Measurements from ENCODE around the gene C2CD4D. TPM values are rescaled to one million over a fixed set of nuclear protein-coding genes. Genes with fewer than 3 reads are reported as not detected.

C2CD4D gene
- polyA plus RNA-seq, 1 donor from 2014 or later, result not detected

GRCh38 chr1:151849126-151849525, 9.5 kb upstream of the C2CD4D start:
- Histone ChIP-seq H3K4me2 (ENCODE audit: low read length) (no peak overlapping the region), H2AFZ (ENCODE audit: low read depth, low read length) (no peak overlapping the region), H3K9ac (ENCODE audit: low read length) (no peak overlapping the region), H4K20me1 (ENCODE audit: insufficient read depth) (no peaks in the 10 kb centered on the region), H3K36me3 (ENCODE audit: insufficient read depth, low read length) (no peaks in the 10 kb centered on the region), H3K27me3 (ENCODE audit: insufficient read depth, low read depth, low read length) (no peaks in the 10 kb centered on the region), H3K9me2 (ENCODE audit: insufficient read depth, low read length) (no peaks in the 10 kb centered on the region), H3F3A (ENCODE audit: insufficient read depth, low read length, poor library complexity, severe bottlenecking) (no peaks in the 10 kb centered on the region), H3K4me3 (ENCODE audit: low read length) (no peak overlapping the region), H3K79me2 (replicated peaks; ENCODE audit: insufficient read depth, low read length) (no peaks in the 10 kb centered on the region), H3K27ac (ENCODE audit: low read length) (no peak overlapping the region), H3K9me3 (ENCODE audit: low read length) (no peaks in the 10 kb centered on the region)
- no peak for TF ChIP-seq POLR2AphosphoS5 (IDR thresholded peaks at IDR 0.05)
- no peak for TF ChIP-seq TAF1 (IDR thresholded peaks at IDR 0.05; ENCODE audit: low read depth)
- TF ChIP-seq RAD21 (conservative IDR thresholded peaks at IDR 0.05), result no peak
- no peak for TF ChIP-seq MXI1 (conservative IDR thresholded peaks at IDR 0.05; ENCODE audit: poor library complexity, severe bottlenecking)
- no peak for TF ChIP-seq SMC3 (conservative IDR thresholded peaks at IDR 0.05; ENCODE audit: poor library complexity)
- no peak for TF ChIP-seq EP300 (conservative IDR thresholded peaks at IDR 0.05; ENCODE audit: poor library complexity, severe bottlenecking)
- TF ChIP-seq, protein P1, sequence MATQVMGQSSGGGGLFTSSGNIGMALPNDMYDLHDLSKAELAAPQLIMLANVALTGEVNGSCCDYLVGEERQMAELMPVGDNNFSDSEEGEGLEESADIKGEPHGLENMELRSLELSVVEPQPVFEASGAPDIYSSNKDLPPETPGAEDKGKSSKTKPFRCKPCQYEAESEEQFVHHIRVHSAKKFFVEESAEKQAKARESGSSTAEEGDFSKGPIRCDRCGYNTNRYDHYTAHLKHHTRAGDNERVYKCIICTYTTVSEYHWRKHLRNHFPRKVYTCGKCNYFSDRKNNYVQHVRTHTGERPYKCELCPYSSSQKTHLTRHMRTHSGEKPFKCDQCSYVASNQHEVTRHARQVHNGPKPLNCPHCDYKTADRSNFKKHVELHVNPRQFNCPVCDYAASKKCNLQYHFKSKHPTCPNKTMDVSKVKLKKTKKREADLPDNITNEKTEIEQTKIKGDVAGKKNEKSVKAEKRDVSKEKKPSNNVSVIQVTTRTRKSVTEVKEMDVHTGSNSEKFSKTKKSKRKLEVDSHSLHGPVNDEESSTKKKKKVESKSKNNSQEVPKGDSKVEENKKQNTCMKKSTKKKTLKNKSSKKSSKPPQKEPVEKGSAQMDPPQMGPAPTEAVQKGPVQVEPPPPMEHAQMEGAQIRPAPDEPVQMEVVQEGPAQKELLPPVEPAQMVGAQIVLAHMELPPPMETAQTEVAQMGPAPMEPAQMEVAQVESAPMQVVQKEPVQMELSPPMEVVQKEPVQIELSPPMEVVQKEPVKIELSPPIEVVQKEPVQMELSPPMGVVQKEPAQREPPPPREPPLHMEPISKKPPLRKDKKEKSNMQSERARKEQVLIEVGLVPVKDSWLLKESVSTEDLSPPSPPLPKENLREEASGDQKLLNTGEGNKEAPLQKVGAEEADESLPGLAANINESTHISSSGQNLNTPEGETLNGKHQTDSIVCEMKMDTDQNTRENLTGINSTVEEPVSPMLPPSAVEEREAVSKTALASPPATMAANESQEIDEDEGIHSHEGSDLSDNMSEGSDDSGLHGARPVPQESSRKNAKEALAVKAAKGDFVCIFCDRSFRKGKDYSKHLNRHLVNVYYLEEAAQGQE (IDR thresholded peaks at IDR 0.05; ENCODE audit: borderline replicate concordance), result no peak
- TF ChIP-seq CTCF (IDR thresholded peaks at IDR 0.05; ENCODE audit: poor library complexity, severe bottlenecking), result no peak
- TF ChIP-seq EZH2 (IDR thresholded peaks at IDR 0.05; ENCODE audit: borderline replicate concordance, insufficient read depth, low read length, poor library complexity, severe bottlenecking), result no peak

- no peak overlapping the region for H2AFZ ChIP-seq (ENCODE audit: low read depth, low read length)
- TF ChIP-seq TAF1 (IDR thresholded peaks at IDR 0.05; ENCODE audit: low read depth) (no peak), EP300 (conservative IDR thresholded peaks at IDR 0.05; ENCODE audit: poor library complexity, severe bottlenecking) (no peak)
- TF ChIP-seq, protein P1 (IDR thresholded peaks at IDR 0.05; ENCODE audit: borderline replicate concordance), result no peak
These were observed 8.4 kb upstream of the C2CD4D start for GRCh38 chr1:151847867-151848596.

More at GRCh38 chr1:151847867-151848596, 8.4 kb upstream of the C2CD4D start:
- Histone ChIP-seq H3K79me2 (replicated peaks; ENCODE audit: insufficient read depth, low read length) (no peaks in the 10 kb centered on the region), H3K9me3 (ENCODE audit: low read length) (no peaks in the 10 kb centered on the region), H3K4me3 (ENCODE audit: low read length) (no peak overlapping the region), H3K36me3 (ENCODE audit: insufficient read depth, low read length) (no peaks in the 10 kb centered on the region), H3K9ac (ENCODE audit: low read length) (no peak overlapping the region), H3K27me3 (ENCODE audit: insufficient read depth, low read depth, low read length) (no peaks in the 10 kb centered on the region), H3K4me2 (ENCODE audit: low read length) (no peak overlapping the region), H3K9me2 (ENCODE audit: insufficient read depth, low read length) (no peaks in the 10 kb centered on the region), H3F3A (ENCODE audit: insufficient read depth, low read length, poor library complexity, severe bottlenecking) (no peaks in the 10 kb centered on the region), H3K27ac (ENCODE audit: low read length) (no peak overlapping the region), H4K20me1 (ENCODE audit: insufficient read depth) (no peaks in the 10 kb centered on the region)
